ENCODE data around the gene CFAP52.

The CFAP52 gene, protein sequence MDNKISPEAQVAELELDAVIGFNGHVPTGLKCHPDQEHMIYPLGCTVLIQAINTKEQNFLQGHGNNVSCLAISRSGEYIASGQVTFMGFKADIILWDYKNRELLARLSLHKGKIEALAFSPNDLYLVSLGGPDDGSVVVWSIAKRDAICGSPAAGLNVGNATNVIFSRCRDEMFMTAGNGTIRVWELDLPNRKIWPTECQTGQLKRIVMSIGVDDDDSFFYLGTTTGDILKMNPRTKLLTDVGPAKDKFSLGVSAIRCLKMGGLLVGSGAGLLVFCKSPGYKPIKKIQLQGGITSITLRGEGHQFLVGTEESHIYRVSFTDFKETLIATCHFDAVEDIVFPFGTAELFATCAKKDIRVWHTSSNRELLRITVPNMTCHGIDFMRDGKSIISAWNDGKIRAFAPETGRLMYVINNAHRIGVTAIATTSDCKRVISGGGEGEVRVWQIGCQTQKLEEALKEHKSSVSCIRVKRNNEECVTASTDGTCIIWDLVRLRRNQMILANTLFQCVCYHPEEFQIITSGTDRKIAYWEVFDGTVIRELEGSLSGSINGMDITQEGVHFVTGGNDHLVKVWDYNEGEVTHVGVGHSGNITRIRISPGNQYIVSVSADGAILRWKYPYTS

DNA sequence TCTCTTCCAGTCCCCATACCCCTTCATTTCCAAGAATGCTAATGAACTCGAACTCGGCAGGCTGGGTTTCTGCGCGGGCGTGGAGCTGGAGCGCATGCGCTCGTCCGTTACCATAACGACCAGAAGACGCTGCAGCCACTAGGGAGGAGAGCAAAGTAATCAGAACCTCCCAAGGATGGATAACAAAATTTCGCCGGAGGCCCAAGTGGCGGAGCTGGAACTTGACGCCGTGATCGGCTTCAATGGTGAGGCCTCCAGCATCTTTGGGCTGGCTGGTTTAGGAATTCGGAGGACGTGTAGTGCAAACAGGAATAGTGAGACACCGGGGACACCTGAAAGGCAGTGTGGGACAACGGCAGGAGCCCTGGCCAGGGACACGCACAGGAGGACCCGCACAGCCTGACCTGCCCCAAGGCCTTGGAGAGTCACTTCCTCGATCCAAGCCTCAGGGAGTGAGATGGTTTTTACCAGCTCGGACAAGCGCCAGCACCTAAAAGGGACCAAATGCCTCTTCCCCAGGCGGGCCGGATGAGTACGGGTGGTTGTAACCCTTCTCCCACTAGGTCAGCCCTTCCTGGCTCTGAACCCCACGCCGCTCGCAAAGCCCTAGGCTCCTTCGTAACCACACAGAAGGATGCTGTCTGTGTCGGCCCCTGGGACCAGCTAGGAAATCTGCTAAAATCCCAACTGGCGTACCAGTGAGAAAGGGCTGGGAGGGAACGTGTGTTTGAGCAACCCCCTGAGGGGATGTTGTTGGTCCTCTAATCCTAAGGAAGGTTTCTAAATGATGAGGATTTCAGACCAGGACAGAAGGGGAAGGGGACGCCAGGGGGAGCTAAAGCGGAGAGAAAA, at the start of gene CFAP52:
Gene CFAP52, plus strand, starts transcription at position 122 of the 852 bp plus-strand sequence. Its CDS starts 54 bp downstream, at position 176.
- TF ChIP-seq FOXP2 (optimal IDR thresholded peaks at IDR 0.05; ENCODE audit: control extremely low read depth, extremely low read length, insufficient read depth): no peak
- TF ChIP-seq POLR2AphosphoS5 (IDR thresholded peaks at IDR 0.05; ENCODE audit: borderline replicate concordance, low read depth, low read length): no peak

DNA sequence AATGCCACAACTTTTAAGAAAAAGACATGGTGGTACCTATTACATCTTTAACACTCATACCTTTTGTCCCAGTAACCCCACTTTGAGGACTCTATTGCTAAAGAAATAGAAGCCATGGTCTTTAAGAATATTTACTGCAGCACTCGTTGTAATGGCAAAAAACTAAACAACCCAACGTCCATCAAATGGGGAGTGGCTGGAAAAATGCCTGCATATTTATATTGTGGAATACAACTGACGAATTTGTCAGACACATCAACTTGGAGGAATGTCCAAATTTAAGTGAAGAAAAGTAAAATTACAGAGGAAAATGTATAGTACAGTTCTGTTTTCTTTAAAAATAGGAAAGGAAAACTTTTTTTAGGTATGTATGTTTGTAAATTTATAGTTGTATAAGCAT, 48.7 kb upstream of the CFAP52 start:
- no peak overlapping the region for H3K27ac ChIP-seq
- TF ChIP-seq EZH2 (IDR thresholded peaks at IDR 0.05) (no peak), FOXP2 (optimal IDR thresholded peaks at IDR 0.05; ENCODE audit: control extremely low read depth, extremely low read length, insufficient read depth) (no peak), POLR2AphosphoS5 (IDR thresholded peaks at IDR 0.05; ENCODE audit: borderline replicate concordance, low read depth, low read length) (no peak)
- H3K36me3 ChIP-seq (ENCODE audit: insufficient read depth, low read length): no peaks in the 10 kb centered on the region
- peak overlapping the region; percentile 20 for H3K9ac ChIP-seq (ENCODE audit: insufficient read length)
- no peak for DNase-seq (ENCODE audit: low read depth, low spot score)
- no peak overlapping the region for H3K4me3 ChIP-seq
- H3K9me3 ChIP-seq (ENCODE audit: low read depth, low read length): no peaks in the 10 kb centered on the region

More for the DNA sequence above, at the start of gene CFAP52:
- no peak for DNase-seq (ENCODE audit: low read depth, low spot score)
- H3K9ac ChIP-seq (ENCODE audit: insufficient read length): peak within 1 kb of the TSS; percentile 67
- H3K4me3 ChIP-seq: peak within 1 kb of the TSS; percentile 91
- no peaks in the 10 kb centered on the region for H3K36me3 ChIP-seq (ENCODE audit: insufficient read depth, low read length)
- H3K9me3 ChIP-seq (ENCODE audit: low read depth, low read length): no peaks in the 10 kb centered on the region
- no peak within 1 kb of the TSS for H3K27ac ChIP-seq

DNA sequence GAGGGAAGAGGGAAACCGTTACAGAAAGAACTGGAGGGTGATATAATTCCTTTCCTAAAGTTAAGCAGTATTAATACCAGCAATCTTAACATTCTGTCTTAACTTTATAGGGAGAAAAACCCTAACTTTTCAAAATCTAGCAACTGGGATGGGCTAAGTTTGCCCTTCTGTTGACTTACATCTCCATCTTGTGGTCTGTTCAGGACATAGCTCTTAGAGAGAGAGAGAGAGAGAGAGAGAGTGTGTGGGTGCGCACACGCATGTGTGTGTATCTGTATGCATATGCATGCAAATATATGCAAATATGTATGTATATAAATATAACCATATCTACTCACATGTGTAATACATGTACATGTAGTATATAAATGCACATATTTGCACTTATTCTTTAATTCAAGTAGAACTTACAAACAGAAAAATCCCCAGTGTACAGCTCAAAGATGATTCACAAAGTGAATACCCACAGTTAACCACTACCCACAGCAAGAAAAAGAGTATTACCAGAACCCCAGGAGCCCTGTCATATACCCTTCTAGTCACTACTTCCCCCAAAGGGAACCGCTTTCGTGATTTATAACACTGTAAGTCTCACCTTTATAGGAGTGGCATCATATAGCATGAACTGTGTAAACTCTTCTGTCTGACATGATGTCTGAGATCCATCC, 47.3 kb upstream of the CFAP52 start:
- Histone ChIP-seq H3K36me3 (ENCODE audit: insufficient read depth, low read length) (no peaks in the 10 kb centered on the region), H3K27ac (no peak overlapping the region), H3K4me3 (no peak overlapping the region), H3K9ac (ENCODE audit: insufficient read length) (no peak overlapping the region), H3K9me3 (ENCODE audit: low read depth, low read length) (no peaks in the 10 kb centered on the region)
- TF ChIP-seq POLR2AphosphoS5 (IDR thresholded peaks at IDR 0.05; ENCODE audit: borderline replicate concordance, low read depth, low read length) (no peak), FOXP2 (optimal IDR thresholded peaks at IDR 0.05; ENCODE audit: control extremely low read depth, extremely low read length, insufficient read depth) (no peak), EZH2 (IDR thresholded peaks at IDR 0.05) (no peak)
- DNase-seq (ENCODE audit: low read depth, low spot score): peak; percentile 10

DNA sequence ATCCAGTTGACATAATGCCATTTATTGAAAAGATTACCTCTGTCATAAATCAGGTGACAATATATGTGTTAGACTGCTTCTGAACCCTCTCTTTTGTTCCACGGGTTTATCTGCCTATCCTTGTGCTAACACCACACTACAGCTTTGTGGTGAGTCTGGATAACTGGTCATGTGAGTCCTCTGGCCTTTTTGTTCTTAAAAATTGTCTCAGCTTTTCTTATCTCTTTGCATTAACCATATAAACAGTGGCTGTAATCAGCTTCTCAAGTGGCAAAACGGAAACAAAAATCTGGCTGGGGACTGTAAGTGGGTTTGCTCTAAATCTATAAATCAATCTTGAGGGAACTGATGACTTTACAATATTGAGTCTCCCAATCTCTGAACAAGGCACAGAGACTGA, 45.4 kb upstream of the CFAP52 start:
- no peak overlapping the region for H3K9ac ChIP-seq (ENCODE audit: insufficient read length)
- no peaks in the 10 kb centered on the region for H3K36me3 ChIP-seq (ENCODE audit: insufficient read depth, low read length)
- H3K4me3 ChIP-seq: no peak overlapping the region
- TF ChIP-seq FOXP2 (optimal IDR thresholded peaks at IDR 0.05; ENCODE audit: control extremely low read depth, extremely low read length, insufficient read depth): no peak
- TF ChIP-seq EZH2 (IDR thresholded peaks at IDR 0.05): no peak
- no peak overlapping the region for H3K27ac ChIP-seq
- no peak for DNase-seq (ENCODE audit: low read depth, low spot score)
- no peaks in the 10 kb centered on the region for H3K9me3 ChIP-seq (ENCODE audit: low read depth, low read length)

DNA sequence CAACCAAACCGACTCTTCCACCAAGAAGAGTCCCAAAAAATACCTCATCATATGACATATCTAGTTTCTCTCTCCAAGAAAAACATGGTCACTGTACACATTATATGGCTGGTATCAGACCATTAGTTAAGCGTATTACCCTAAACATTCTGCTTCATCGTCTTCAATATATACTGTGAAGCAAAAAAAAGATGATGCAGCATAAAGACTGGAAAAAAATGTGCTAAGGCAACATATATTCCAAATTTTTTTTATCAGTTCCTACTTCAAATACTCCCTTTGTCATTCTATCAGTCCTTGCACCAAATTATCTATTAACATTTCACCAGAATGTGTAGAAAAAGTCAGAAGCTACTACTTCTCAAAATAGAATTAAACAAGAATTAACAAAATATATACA, 43.7 kb upstream of the CFAP52 start:
- no peak overlapping the region for H3K9ac ChIP-seq (ENCODE audit: insufficient read length)
- DNase-seq (ENCODE audit: low read depth, low spot score): no peak
- no peak overlapping the region for H3K27ac ChIP-seq
- H3K4me3 ChIP-seq: no peak overlapping the region
- no peaks in the 10 kb centered on the region for H3K36me3 ChIP-seq (ENCODE audit: insufficient read depth, low read length)
- TF ChIP-seq EZH2 (IDR thresholded peaks at IDR 0.05) (no peak), POLR2AphosphoS5 (IDR thresholded peaks at IDR 0.05; ENCODE audit: borderline replicate concordance, low read depth, low read length) (no peak), FOXP2 (optimal IDR thresholded peaks at IDR 0.05; ENCODE audit: control extremely low read depth, extremely low read length, insufficient read depth) (no peak)
- H3K9me3 ChIP-seq (ENCODE audit: low read depth, low read length): no peaks in the 10 kb centered on the region

DNA sequence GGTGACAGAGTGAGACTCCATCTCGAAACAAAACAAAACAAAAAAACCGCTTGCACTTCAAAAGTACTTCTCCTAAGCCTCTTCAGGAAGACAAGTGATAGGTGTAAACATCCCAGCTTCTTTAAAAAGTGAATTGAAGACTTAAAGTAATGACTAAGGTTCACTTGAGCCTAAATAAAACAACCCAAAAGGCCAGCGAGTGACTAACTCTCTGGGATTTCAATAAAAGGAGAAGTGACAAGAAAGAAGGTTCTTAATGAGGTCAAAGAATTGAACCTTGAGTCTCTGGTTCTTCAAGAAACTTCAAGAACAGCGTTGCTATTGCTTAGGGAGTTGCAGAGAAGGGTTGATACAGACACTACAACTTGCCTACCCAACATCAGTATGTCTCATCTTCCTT, 43.0 kb upstream of the CFAP52 start:
- Histone ChIP-seq H3K27ac (no peak overlapping the region), H3K36me3 (ENCODE audit: insufficient read depth, low read length) (no peaks in the 10 kb centered on the region), H3K9ac (ENCODE audit: insufficient read length) (no peak overlapping the region), H3K4me3 (no peak overlapping the region), H3K9me3 (ENCODE audit: low read depth, low read length) (no peaks in the 10 kb centered on the region)
- no peak for DNase-seq (ENCODE audit: low read depth, low spot score)
- TF ChIP-seq EZH2 (IDR thresholded peaks at IDR 0.05) (no peak), POLR2AphosphoS5 (IDR thresholded peaks at IDR 0.05; ENCODE audit: borderline replicate concordance, low read depth, low read length) (no peak), FOXP2 (optimal IDR thresholded peaks at IDR 0.05; ENCODE audit: control extremely low read depth, extremely low read length, insufficient read depth) (no peak)

DNA sequence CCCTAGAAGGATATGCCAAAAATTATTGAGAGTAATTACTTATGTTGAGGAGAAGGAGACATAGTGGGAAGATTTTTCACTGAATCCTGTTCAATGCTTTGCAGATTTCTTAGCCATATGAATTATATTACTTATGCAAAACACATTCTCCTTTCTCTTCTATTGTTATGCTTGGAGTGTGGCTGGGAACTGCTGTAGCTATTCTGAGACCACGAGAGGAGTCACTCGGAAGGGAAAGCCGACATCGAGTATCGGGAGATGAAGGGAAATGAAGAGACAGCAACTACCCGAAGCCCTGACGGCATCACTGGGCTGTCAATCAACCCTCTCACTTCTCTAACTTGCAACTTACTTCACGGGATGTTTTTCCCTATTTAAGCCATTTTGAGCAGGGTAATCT, 40.4 kb upstream of the CFAP52 start:
- no peak overlapping the region for H3K4me3 ChIP-seq
- DNase-seq (ENCODE audit: low read depth, low spot score): no peak
- H3K27ac ChIP-seq: no peak overlapping the region
- no peak for TF ChIP-seq POLR2AphosphoS5 (IDR thresholded peaks at IDR 0.05; ENCODE audit: borderline replicate concordance, low read depth, low read length)
- no peak for TF ChIP-seq EZH2 (IDR thresholded peaks at IDR 0.05)
- TF ChIP-seq FOXP2 (optimal IDR thresholded peaks at IDR 0.05; ENCODE audit: control extremely low read depth, extremely low read length, insufficient read depth): no peak
- H3K9me3 ChIP-seq (ENCODE audit: low read depth, low read length): no peaks in the 10 kb centered on the region
- H3K36me3 ChIP-seq (ENCODE audit: insufficient read depth, low read length): no peaks in the 10 kb centered on the region
- H3K9ac ChIP-seq (ENCODE audit: insufficient read length): no peak overlapping the region
